GM18951 (cell line): ENCODE data around the gene IL15.
"Not testable (repeated sequence)": the region's sequence is repeated elsewhere in the genome, so short reads cannot be mapped to it uniquely, and the experiment has no call there.

Source experiments
- POLR2A ChIP-seq: IDR thresholded peaks from 4 replicates; pipeline ENCODE4 v1.6.1; 2011; ENCODE audit warnings: mild to moderate bottlenecking; ENCODE audit not compliant: insufficient read length, insufficient read depth; ENCODE audit errors: extremely low read depth
- in situ Hi-C: fragments of 300-500 bp; cut with MboI; formaldehyde crosslinking; loops from one replicate; pipeline ENCODE4 v1.12.0; 2022; ENCODE audit warnings: low sequenced_read_pairs, mixed read lengths, inconsistent platforms; ENCODE audit not compliant: unreplicated experiment

IL15 gene

GRCh38 chr4:141731481-141731880 is 95.1 kb downstream of the IL15 start:
- TF ChIP-seq POLR2A: no peak
- in situ Hi-C loops: no loop called here

GRCh38 chr4:141739636-141740035 is 103.3 kb downstream of the IL15 start:
- TF ChIP-seq POLR2A: no peak
- in situ Hi-C loops: no loop called here

- TF ChIP-seq POLR2A: no peak
- in situ Hi-C loops: no loop called here
These were observed 109.6 kb downstream of the IL15 start for GRCh38 chr4:141746026-141746425.

- in situ Hi-C loops: not testable (repeated sequence)
These were observed 115.4 kb downstream of the IL15 start for GRCh38 chr4:141751806-141752205.

GRCh38 chr4:141757287-141757686 is 120.9 kb downstream of the IL15 start:
- TF ChIP-seq POLR2A: no peak
- in situ Hi-C loops: no loop called here

GRCh38 chr4:141759796-141760425 is 123.5 kb downstream of the IL15 start:
- in situ Hi-C loops: no loop called here
- no peak for TF ChIP-seq POLR2A

GRCh38 chr4:141761926-141762325 is 125.5 kb downstream of the IL15 start:
- in situ Hi-C loops: no loop called here
- TF ChIP-seq POLR2A: no peak

- TF ChIP-seq POLR2A: no peak
- in situ Hi-C loops: no loop called here
These were observed 127.0 kb downstream of the IL15 start for GRCh38 chr4:141763374-141763773.

GRCh38 chr4:141768954-141769353 is 132.6 kb downstream of the IL15 start:
- in situ Hi-C loops: no loop called here
- no peak for TF ChIP-seq POLR2A

- no peak for TF ChIP-seq POLR2A
- in situ Hi-C loops: no loop called here
These were observed 135.8 kb downstream of the IL15 start for GRCh38 chr4:141771889-141772830.

- TF ChIP-seq POLR2A: no peak
- in situ Hi-C loops: no loop called here
These were observed 136.5 kb downstream of the IL15 start for GRCh38 chr4:141772838-141773237.

GRCh38 chr4:141782205-141782604 is 145.8 kb downstream of the IL15 start:
- TF ChIP-seq POLR2A: no peak
- in situ Hi-C loops: no loop called here
